ENCODE data around the gene SESN3. TPM values are rescaled to one million over a fixed set of nuclear protein-coding genes. Genes with fewer than 3 reads are reported as not detected.
A peak's percentile ranks its signal among the peaks of the same experiment; 100 is the strongest.
"Not testable (repeated sequence)": the region's sequence is repeated elsewhere in the genome, so short reads cannot be mapped to it uniquely, and the experiment has no call there.

The SESN3 gene
- 10 to 100 TPM; 47.6 to 50.6 TPM for total RNA-seq

- ChIA-PET CTCF (interaction anchor here (0.6 to 2.2 kb wide), 10 partner anchors 10 to 556 kb away, joined by 3 to 12 read pairs (median 4); no protein-coding TSS in a partner anchor), POLR2A (interaction anchor here (0.6 to 1.5 kb wide), 5 partner anchors 23 to 561 kb away, joined by 3 to 6 read pairs (median 4); partner anchors contain the start of genes FAM76B and SRSF8)
- Mint-ChIP-seq H3K27me3 (no peaks in the 10 kb centered on the region), H3K9me3 (peaks cover 4% of the 10 kb centered on the region), H3K4me3 (no peak within 1 kb of the TSS), H3K27ac (peak within 1 kb of the TSS; percentile 92), H3K36me3 (ENCODE audit: low read depth) (peaks cover 18% of the 10 kb centered on the region), H3K4me1 (peaks cover 46% of the 10 kb centered on the region)
- peak; percentile 99 for DNase-seq
Measured at GRCh38 chr11:95231127-95231880, at the start of gene SESN3. SESN3 (minus strand) TSS chr11:95231202; CDS start chr11:95230860, 342 bp downstream.

GRCh38 chr11:95279921-95280868 lies 49.2 kb upstream of the SESN3 start:
- no peak for DNase-seq
- Mint-ChIP-seq H3K4me1 (peaks cover 1% of the 10 kb centered on the region), H3K36me3 (ENCODE audit: low read depth) (no peaks in the 10 kb centered on the region), H3K4me3 (no peak overlapping the region), H3K9me3 (no peaks in the 10 kb centered on the region), H3K27me3 (no peaks in the 10 kb centered on the region), H3K27ac (no peak overlapping the region)
- POLR2A ChIA-PET = no interaction called here
- CTCF ChIA-PET = no interaction called here

GRCh38 chr11:95277868-95278267 lies 46.9 kb upstream of the SESN3 start:
- no peaks in the 10 kb centered on the region for H3K36me3 Mint-ChIP-seq (ENCODE audit: low read depth)
- H3K4me1 Mint-ChIP-seq = no peaks in the 10 kb centered on the region
- POLR2A ChIA-PET = no interaction called here
- CTCF ChIA-PET = no interaction called here
- H3K27me3 Mint-ChIP-seq = no peaks in the 10 kb centered on the region
- DNase-seq = no peak
- no peak overlapping the region for H3K4me3 Mint-ChIP-seq
- no peaks in the 10 kb centered on the region for H3K9me3 Mint-ChIP-seq
- H3K27ac Mint-ChIP-seq = no peak overlapping the region

GRCh38 chr11:95276139-95276538 lies 45.1 kb upstream of the SESN3 start:
- H3K4me3 Mint-ChIP-seq = no peak overlapping the region
- H3K36me3 Mint-ChIP-seq (ENCODE audit: low read depth) = no peaks in the 10 kb centered on the region
- no peaks in the 10 kb centered on the region for H3K4me1 Mint-ChIP-seq
- no peaks in the 10 kb centered on the region for H3K27me3 Mint-ChIP-seq
- no peak for DNase-seq
- ChIA-PET POLR2A (no interaction called here), CTCF (no interaction called here)
- H3K9me3 Mint-ChIP-seq = no peaks in the 10 kb centered on the region
- no peak overlapping the region for H3K27ac Mint-ChIP-seq

GRCh38 chr11:95273618-95274017 lies 42.6 kb upstream of the SESN3 start:
- H3K27me3 Mint-ChIP-seq; DNase-seq; H3K4me1 Mint-ChIP-seq; H3K9me3 Mint-ChIP-seq; H3K4me3 Mint-ChIP-seq; CTCF ChIA-PET; H3K27ac Mint-ChIP-seq; POLR2A ChIA-PET; H3K36me3 Mint-ChIP-seq (ENCODE audit: low read depth): not testable (repeated sequence)

- ChIA-PET CTCF (no interaction called here), POLR2A (no interaction called here)
- Mint-ChIP-seq H3K9me3 (peaks cover 3% of the 10 kb centered on the region), H3K4me1 (peaks cover 2% of the 10 kb centered on the region), H3K4me3 (no peak overlapping the region), H3K27ac (no peak overlapping the region), H3K27me3 (no peaks in the 10 kb centered on the region), H3K36me3 (ENCODE audit: low read depth) (no peaks in the 10 kb centered on the region)
- no peak for DNase-seq
Measured at GRCh38 chr11:95269036-95269819, 38.2 kb upstream of the SESN3 start.

GRCh38 chr11:95268391-95268790 lies 37.4 kb upstream of the SESN3 start:
- Mint-ChIP-seq H3K4me3 (no peak overlapping the region), H3K27ac (no peak overlapping the region), H3K36me3 (ENCODE audit: low read depth) (no peaks in the 10 kb centered on the region), H3K27me3 (no peaks in the 10 kb centered on the region), H3K4me1 (peaks cover 10% of the 10 kb centered on the region), H3K9me3 (peaks cover 3% of the 10 kb centered on the region)
- ChIA-PET CTCF (no interaction called here), POLR2A (no interaction called here)
- no peak for DNase-seq

- no peaks in the 10 kb centered on the region for H3K27me3 Mint-ChIP-seq
- ChIA-PET POLR2A (no interaction called here), CTCF (interaction anchor here (1.2 kb wide), 1 partner anchor 13 kb away, joined by 3 read pairs; no protein-coding TSS in a partner anchor)
- peaks cover 17% of the 10 kb centered on the region for H3K4me1 Mint-ChIP-seq
- peaks cover 3% of the 10 kb centered on the region for H3K9me3 Mint-ChIP-seq
- no peak for DNase-seq
- H3K36me3 Mint-ChIP-seq (ENCODE audit: low read depth) = no peaks in the 10 kb centered on the region
- H3K4me3 Mint-ChIP-seq = no peak overlapping the region
- no peak overlapping the region for H3K27ac Mint-ChIP-seq
Measured at GRCh38 chr11:95267601-95268213, 36.7 kb upstream of the SESN3 start.

- Mint-ChIP-seq H3K4me1 (peaks cover 18% of the 10 kb centered on the region), H3K27ac (no peak overlapping the region), H3K9me3 (peaks cover 3% of the 10 kb centered on the region), H3K36me3 (ENCODE audit: low read depth) (no peaks in the 10 kb centered on the region), H3K27me3 (no peaks in the 10 kb centered on the region), H3K4me3 (no peak overlapping the region)
- DNase-seq = no peak
- ChIA-PET POLR2A (no interaction called here), CTCF (interaction anchor here (1.2 kb wide), 1 partner anchor 14 kb away, joined by 3 read pairs; no protein-coding TSS in a partner anchor)
Measured at GRCh38 chr11:95266751-95267374, 35.9 kb upstream of the SESN3 start.

- Mint-ChIP-seq H3K27me3 (no peaks in the 10 kb centered on the region), H3K4me1 (peaks cover 18% of the 10 kb centered on the region), H3K9me3 (peaks cover 3% of the 10 kb centered on the region), H3K4me3 (no peak overlapping the region), H3K27ac (no peak overlapping the region), H3K36me3 (ENCODE audit: low read depth) (no peaks in the 10 kb centered on the region)
- ChIA-PET POLR2A (no interaction called here), CTCF (no interaction called here)
- DNase-seq = no peak
Measured at GRCh38 chr11:95264881-95265280, 33.9 kb upstream of the SESN3 start.

- Mint-ChIP-seq H3K27me3 (no peaks in the 10 kb centered on the region), H3K36me3 (ENCODE audit: low read depth) (no peaks in the 10 kb centered on the region), H3K9me3 (peaks cover 3% of the 10 kb centered on the region), H3K4me3 (no peak overlapping the region), H3K4me1 (peaks cover 18% of the 10 kb centered on the region), H3K27ac (no peak overlapping the region)
- DNase-seq = peak; percentile 20
- POLR2A ChIA-PET = no interaction called here
- CTCF ChIA-PET = no interaction called here
Measured at GRCh38 chr11:95262994-95263765, 32.2 kb upstream of the SESN3 start.

All from activated CD4-positive, alpha-beta T cell treated with anti-CD3 and anti-CD28 coated beads, Interleukin-2, amount 10 ng/mL, durations not matched to agents 7 days and 5 days (primary cell).